Cerebellar cortex (tissue), 1 donor: Measurements from ENCODE around the gene XYLT1.

Experiments used
- DNase-seq: peaks from one replicate; pipeline ENCODE4 v3.0.0-alpha.2; 2015; ENCODE audit warnings: low spot score

The XYLT1 gene

DNA sequence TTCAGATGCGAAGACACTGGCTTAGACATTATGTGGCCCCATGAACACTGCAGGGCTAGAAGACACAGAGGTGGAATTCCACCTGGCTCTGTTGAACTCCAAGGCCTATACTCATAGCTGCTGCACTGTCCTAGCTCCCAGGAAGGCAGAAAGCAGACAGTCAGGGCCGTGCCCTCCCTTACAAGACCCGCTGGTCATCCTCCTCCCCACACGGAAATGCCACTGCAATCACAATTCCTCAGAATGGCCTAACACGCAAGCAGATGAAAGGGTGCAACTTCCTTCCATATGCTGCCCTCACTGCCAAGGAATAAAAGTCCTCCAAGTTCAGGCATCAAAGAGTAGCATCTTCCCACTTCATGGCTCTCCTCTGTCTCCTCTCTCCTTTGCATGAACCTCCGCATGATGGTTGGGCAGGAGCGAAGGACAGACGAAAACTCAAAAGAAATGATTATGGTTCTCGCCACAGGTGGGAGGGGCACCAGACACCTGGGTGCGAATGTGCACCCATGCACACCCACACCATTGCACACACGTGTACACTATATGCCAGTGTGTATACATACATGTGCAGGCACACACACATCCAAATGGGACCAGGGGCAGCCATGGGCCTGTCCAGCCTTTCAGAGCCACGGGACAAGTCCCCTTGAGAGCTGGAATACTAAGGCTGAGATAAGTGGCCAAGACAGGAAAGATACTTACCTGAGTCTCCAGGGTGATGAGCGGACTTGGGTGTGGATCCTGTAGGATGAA lies 113.3 kb downstream of the XYLT1 start:
- DNase-seq = no peak

DNA sequence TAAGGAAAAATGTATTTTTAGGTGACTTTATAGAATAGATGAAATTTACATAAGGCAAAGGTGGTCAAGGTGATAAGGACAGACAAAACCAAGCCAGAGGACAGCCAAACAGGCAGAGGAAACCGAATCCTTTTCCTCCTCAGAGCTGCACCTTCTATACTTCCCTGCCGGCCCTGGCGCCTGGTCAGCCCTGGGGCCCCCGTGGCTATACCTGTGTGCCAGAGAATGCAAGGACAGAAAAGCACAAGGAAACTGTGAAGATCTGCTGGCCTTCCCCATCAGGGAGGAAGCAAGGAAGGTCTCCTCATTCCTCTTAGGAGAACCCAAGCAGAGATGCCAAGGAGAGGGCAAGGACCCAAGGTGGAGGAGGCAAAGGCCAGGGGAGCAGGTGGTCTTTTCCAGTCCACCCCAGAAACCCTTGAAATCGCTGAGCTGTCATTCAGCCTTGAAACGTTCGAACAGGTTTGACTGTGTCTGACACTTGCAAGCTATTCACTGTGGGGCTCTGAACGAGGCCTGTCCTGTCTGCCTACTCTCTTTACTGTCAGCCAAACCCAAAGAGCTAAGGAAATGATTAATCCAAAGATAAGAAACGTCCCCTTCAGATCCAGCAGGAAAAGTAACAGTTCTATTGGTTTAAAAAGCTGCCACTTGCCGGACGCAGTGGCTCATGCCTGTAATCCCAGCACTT lies 114.4 kb downstream of the XYLT1 start:
- no peak for DNase-seq

GRCh38 chr16:17354685-17355084 lies 116.1 kb downstream of the XYLT1 start:
- no peak for DNase-seq

DNA sequence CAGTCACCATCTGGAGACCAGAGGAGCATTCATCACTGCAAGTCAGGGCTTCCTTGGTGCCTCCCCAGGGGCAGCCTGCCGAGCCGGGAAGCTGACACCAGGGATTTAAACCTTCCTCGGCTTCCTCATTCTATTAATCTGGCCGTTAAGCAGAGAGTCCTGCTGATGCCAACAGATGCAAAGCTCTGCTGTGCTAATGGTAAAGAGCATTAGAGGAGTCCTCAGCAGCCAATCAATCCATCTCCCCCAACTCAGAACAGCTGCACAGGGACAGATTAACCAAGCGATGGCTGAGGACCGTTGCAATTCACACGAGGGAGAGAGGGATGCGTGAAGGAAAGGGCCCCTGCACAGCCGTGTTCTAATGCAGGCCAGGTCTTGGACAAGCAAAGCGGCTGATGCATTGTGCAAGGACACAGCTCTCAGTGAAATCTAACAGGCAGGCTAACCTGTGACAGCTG lies 116.6 kb downstream of the XYLT1 start:
- DNase-seq = no peak

DNA sequence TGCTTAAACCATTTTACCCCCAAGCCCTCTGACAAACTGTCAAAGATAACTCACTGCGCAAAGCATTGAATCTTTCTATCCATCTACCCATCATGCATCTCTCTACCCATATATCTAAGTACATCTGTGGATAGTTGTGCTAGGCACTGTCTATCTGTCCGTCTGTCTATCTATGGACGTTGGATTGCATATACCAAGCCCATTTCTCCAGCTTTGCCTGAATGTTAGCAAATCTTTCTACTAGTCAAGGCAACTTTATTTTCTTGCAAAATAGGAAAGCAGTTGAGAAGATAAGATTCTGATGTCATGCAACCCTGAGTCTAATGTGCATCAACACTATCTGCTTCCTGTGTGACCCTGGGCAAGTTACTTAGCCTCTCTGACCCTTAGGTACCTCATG lies 117.2 kb downstream of the XYLT1 start:
- no peak for DNase-seq

DNA sequence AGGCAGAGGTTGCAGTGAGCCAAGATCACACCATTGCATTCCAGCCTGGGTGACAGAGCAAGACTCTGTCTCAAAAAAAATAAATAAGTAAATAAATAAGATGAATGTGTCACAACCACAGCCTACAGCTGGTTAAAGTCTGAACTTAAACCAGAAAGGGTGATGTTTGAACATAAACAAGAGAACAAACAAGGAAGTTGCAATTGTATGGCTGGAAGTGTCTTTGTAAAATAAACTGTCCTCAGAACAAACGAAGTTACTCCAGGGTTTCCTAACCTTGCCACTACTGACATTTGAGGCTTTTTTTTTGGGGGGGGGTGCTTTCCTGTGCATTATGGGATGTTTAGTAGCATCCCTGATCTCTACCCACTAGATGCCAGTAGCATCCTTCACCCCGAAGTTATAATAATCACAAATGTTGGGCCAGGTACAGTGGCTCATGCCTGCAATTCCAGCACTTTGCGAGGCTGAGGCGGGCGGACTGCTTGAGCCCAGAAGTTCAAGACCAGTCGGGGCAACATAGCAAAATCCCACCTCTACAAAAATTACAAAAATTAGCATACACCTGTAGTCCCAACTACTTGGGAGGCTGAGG lies 119.2 kb downstream of the XYLT1 start:
- no peak for DNase-seq

DNA sequence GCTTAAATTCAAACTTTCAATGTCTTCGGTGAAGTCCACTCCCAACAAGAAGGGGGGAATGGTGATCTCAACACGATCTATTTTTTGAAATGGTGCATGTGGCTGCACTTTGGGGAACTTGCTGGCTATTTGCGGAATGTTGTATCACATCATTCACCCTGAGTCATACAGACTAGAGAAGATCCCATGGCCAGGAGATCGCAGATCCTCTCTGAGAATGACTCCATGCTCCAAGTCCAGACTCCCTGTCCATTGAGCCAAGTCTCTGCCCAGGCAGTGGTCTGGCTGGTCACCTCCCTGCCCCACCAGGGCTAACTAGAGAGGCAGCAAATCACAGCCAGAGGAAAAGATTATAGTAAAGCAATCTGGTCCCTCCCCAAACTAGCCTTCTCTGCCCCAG lies 120.6 kb downstream of the XYLT1 start:
- DNase-seq = no peak

GRCh38 chr16:17348826-17349225 lies 121.9 kb downstream of the XYLT1 start:
- no peak for DNase-seq

- DNase-seq = no peak
Measured at GRCh38 chr16:17348042-17348783, 122.5 kb downstream of the XYLT1 start.

DNA sequence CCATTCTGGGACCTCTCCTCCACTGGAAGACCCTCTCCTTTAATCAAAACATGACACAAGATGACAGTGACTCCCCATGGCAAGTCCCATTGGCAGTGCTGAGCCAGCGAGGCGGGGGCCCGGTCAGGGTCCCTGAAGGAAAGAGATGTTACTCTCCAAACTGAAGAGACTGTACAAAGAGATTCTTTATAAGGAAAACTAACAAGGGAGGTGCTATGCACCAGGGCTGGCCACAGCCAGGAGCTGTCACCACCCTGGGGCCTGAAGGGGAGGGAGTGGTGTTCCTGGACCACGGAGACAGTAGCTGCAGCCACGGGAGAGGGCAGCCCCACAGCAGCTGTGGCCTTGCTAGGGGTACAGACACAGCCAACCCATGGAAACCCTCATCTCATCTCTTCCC lies 123.1 kb downstream of the XYLT1 start:
- no peak for DNase-seq

DNA sequence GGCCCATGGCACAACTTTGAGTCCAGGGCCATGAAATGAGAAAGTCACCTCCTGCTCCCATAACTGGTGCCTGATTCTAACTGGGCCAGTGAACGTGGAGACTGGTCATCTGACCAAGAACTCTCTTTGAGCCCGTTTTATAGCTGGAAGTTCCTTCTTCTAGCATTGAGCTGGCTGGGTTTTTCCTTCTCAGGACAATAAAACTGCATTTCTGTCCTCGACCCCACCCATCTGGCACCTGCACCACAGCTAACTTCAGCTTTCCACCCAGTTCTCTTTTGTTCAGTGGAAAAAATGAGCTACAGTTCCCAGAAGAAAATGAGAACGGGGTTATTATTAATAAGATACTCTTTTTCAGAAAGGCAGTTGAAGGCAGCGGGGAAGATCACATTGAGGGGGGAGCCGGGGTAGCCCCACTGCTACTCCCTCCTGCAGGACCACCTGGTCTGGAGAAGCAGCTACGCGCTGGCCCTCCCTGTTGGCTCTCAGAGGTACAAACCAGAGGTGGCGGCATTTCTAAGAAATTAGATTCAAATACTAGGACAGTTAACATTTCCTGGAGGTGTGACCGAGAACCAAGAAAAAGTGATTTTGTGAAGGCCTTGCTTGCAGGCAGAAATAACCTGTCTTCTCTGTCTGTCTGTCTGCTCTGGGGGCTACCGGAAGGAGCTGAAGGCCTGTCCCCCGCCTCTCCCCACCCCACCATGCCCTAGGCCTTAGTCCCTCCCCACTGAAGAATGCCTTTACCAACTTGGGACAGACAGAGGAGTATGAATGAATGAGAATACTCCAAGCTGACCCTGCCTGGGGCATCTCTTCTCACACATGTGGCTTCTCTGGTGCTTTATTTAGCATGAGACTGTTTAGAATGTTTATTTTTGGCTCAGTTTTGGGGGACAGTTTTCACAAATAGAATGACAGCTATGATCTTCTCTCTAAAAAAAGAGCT lies 123.9 kb downstream of the XYLT1 start:
- no peak for DNase-seq

DNA sequence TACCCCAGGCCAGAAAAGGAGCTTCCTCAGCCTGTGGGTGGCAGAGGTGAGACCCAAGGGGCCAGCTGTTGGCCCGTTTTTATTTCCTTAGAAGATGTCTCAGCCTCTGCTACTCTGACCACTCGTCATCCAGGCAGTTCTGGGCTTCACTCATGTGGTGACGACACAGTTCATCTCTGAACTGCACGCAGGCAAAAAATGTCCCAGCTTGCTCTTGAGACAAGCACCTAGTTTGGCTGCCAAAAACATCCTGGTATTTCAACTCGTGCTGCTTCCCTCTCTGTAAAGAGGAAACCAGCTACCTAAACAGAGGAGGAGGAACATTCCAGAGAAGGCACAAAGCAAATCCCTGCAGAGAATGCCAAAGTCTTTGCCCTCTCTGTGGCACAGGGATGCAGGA lies 125.7 kb downstream of the XYLT1 start:
- no peak for DNase-seq

DNA sequence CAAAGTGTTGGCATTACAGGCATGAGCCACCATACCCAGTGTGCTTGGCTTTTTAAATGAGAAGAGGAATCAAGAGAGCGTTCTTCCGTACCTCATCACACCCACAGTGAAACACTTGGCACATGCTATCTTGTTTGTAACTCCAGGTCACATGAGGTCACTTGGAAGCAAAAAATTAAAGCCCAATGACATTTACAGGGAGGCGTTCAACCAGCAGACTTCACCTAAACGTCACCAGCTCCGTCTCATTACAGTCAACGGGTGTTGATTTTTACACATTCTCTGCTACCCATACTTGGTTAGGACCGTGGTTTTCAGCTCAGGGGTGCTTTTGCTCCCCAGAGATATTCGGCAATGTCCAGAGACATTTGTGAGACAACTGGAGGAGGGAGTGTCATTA lies 127.0 kb downstream of the XYLT1 start:
- no peak for DNase-seq

DNA sequence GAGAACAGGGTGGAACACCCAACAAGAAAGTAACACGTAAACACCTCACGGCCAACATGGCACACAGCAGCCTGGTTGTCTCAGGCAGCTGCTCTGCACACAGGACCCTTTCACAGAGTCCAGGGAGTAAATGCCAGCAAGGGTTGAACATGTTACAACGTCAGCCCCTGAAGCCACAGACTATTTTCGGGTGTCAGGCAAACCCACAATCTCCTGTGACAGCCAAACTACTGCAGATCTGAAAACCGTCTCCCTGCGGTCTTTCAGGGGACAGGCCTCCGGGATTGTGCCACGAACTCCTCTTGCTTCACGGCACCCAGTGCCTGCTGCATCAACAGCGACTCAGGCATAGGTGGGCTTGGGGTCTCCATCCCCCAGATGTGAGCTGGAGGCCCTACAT lies 127.7 kb downstream of the XYLT1 start:
- no peak for DNase-seq

- DNase-seq = no peak
Measured at GRCh38 chr16:17342031-17342430, 128.7 kb downstream of the XYLT1 start.

GRCh38 chr16:17340804-17341203 lies 130.0 kb downstream of the XYLT1 start:
- no peak for DNase-seq

- DNase-seq = no peak
Measured at GRCh38 chr16:17339764-17340541, 130.8 kb downstream of the XYLT1 start.

DNA sequence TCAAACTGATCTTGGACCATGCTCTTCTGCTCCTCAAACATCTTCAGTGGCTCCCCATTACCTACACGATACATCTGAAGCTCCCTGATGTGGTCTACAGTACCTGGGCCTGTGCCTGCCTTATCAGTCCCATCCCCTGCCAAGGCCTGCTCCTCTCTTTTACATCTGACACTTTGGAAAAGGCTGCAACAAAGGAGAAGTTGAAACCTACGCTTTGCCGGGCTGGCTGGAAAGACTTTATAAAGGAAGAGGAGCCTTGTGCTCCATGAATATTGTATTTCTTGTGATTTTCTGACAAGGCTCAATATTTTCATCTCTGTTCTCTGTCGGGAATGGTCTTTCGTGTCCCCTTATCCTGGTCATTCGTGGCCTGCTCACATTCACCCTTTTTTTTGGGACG lies 132.5 kb downstream of the XYLT1 start:
- DNase-seq = no peak

DNA sequence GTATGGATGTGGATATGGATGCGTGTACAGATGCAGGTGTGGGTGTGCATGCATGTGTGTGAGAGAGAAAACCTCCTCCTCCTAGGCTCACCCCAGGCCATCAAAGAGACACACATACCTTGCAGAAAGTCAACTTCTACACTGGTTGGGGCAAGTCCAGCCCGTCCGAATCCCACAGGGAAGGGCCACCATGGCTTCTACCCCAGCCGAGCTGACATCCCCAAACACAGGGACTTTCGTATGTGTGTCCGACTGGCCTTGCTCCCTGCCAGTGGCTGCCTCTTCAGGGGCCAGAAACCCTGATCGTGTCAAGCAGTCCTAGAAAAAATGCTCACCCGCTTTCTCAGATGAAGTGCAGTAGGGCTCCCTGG lies 134.2 kb downstream of the XYLT1 start:
- DNase-seq = no peak

DNA sequence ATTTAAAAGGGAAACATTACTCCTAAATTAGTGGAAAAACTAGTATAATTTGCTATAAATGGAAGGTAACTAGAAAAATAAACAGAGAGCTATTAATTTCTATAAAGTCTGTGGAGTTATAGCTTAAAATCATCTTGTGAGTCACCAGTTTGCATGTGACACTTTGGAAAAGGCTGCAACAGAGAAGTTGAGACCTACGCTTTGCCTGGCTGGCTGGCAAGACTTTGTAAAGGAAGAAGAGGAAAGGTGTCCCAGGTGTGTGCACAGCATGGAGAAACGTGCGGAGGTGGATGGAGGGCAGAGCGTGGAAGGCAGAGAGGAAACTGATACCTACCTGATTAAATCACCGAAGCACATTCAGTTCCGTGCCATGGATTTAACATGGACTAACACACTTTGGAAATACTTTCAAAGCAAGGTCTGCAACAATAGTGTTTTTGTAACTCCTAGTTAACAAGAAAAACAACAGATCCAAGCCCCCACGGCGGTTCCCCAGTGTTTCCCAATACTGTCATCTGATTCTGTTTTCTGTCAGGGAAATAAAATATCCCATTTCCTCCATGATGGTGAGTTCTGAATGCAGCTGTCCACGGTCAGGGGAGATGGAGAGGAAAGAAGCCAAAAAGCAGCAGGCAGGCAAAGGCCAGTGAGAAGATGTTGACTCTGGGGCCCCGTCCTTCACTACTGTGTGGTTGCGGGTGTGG lies 134.8 kb downstream of the XYLT1 start:
- DNase-seq = no peak
